GM21717 (cell line): ENCODE results near the gene BICRAL.
A peak's percentile ranks its signal among the peaks of the same experiment; 100 is the strongest.

Experiments
- ATAC-seq: cut with Tn5 transposase; IDR thresholded peaks from one replicate; pipeline ENCODE4 v1.9.1; 2021; ENCODE audit warnings: mild to moderate bottlenecking, moderate library complexity; ENCODE audit not compliant: unreplicated experiment

BICRAL gene

GRCh38 chr6:42762426-42762859 is 19.4 kb upstream of the BICRAL start:
- no peak for ATAC-seq

GRCh38 chr6:42762950-42763349 is 18.9 kb upstream of the BICRAL start:
- ATAC-seq: no peak

- ATAC-seq: no peak
Measured at GRCh38 chr6:42764911-42765648, 16.8 kb upstream of the BICRAL start.

- ATAC-seq: no peak
Measured at GRCh38 chr6:42766163-42766670, 15.6 kb upstream of the BICRAL start.

- no peak for ATAC-seq
Measured at GRCh38 chr6:42769051-42769450, 12.8 kb upstream of the BICRAL start.

- no peak for ATAC-seq
Measured at GRCh38 chr6:42769836-42770235, 12.0 kb upstream of the BICRAL start.

- ATAC-seq: no peak
Measured at GRCh38 chr6:42771741-42772100, 10.1 kb upstream of the BICRAL start.

GRCh38 chr6:42774201-42774600 is 7.7 kb upstream of the BICRAL start:
- no peak for ATAC-seq

GRCh38 chr6:42774821-42775487 is 6.9 kb upstream of the BICRAL start:
- peak; percentile 41 for ATAC-seq

- no peak for ATAC-seq
Measured at GRCh38 chr6:42777126-42777822, 4.6 kb upstream of the BICRAL start.

- no peak for ATAC-seq
Measured at GRCh38 chr6:42778122-42778521, 3.7 kb upstream of the BICRAL start.

GRCh38 chr6:42779521-42779920 is 2.3 kb upstream of the BICRAL start:
- ATAC-seq: no peak

GRCh38 chr6:42781546-42781795 is 381 bp upstream of the BICRAL start:
- ATAC-seq: no peak

GRCh38 chr6:42782689-42783176 is 881 bp downstream of the BICRAL start:
- ATAC-seq: no peak

- ATAC-seq: no peak
Measured at GRCh38 chr6:42783177-42783875, 1.5 kb downstream of the BICRAL start.

- ATAC-seq: no peak
Measured at GRCh38 chr6:42783876-42784642, 2.2 kb downstream of the BICRAL start.

GRCh38 chr6:42784717-42785498 is 3.1 kb downstream of the BICRAL start:
- ATAC-seq: no peak

- ATAC-seq: no peak
Measured at GRCh38 chr6:42786525-42786985, 4.7 kb downstream of the BICRAL start.

GRCh38 chr6:42787063-42787472 is 5.2 kb downstream of the BICRAL start:
- no peak for ATAC-seq

- ATAC-seq: no peak
Measured at GRCh38 chr6:42788671-42789070, 6.8 kb downstream of the BICRAL start.
